AG09319 (cell line): Measurements from ENCODE around the gene FBXW5.
A peak's percentile ranks its signal among the peaks of the same experiment; 100 is the strongest.

Experiments
- DNase-seq: peaks from one replicate; pipeline ENCODE4 v3.0.0-alpha.2; 2010; ENCODE audit warnings: low read depth; ENCODE audit errors: extremely low read depth
- CTCF ChIP-seq: IDR thresholded peaks from 2 replicates; pipeline ENCODE4 v1.5.1; 2011; ENCODE audit warnings: low read depth, mild to moderate bottlenecking, inconsistent platforms, low read length, moderate library complexity

FBXW5 gene

GRCh38 chr9:136944519-136945332, at the start of gene FBXW5, which contains the start of gene C8G:
TSS of gene FBXW5 (minus strand) at chr9:136944738. CDS start at chr9:136944083, 655 bp downstream.
TSS of gene C8G (plus strand) at chr9:136945243. CDS start at chr9:136945321, 78 bp downstream.
- DNase-seq = peak; percentile 79
- TF ChIP-seq CTCF = peak; percentile 82

GRCh38 chr9:136992819-136993369, 48.4 kb upstream of the FBXW5 start:
- TF ChIP-seq CTCF = no peak
- no peak for DNase-seq

GRCh38 chr9:136991993-136992818, 47.7 kb upstream of the FBXW5 start, which contains the start of gene PAXX:
TSS of gene PAXX (plus strand) at chr9:136992422. CDS start at chr9:136992444, 22 bp downstream.
- TF ChIP-seq CTCF = no peak
- DNase-seq = peak; percentile 63

- no peak for DNase-seq
Measured at GRCh38 chr9:136990242-136990911, 45.8 kb upstream of the FBXW5 start.

GRCh38 chr9:136988872-136989271, 44.3 kb upstream of the FBXW5 start:
- TF ChIP-seq CTCF = no peak
- no peak for DNase-seq

More at GRCh38 chr9:136990242-136990911, 45.8 kb upstream of the FBXW5 start:
- no peak for TF ChIP-seq CTCF

GRCh38 chr9:136985853-136986252, 41.3 kb upstream of the FBXW5 start:
- DNase-seq = no peak
- no peak for TF ChIP-seq CTCF
